Breast epithelium (tissue), 4 donors: ENCODE results near the gene CETP. TPM values are rescaled to one million over a fixed set of nuclear protein-coding genes. Genes with fewer than 3 reads are reported as not detected.

Experiments
- DNase-seq, 2 donors: peaks; one replicate each; pipeline ENCODE4 v3.0.0-alpha.2; 2019; ENCODE audit warnings: low spot score in 2 of 2
- H3K27ac ChIP-seq, 2 donors: fragments of 200-600 bp; sonication (generic) in 1 of 2; one replicate each; pipeline ENCODE4 v1.5.1; 2016 to 2019; ENCODE audit warnings: mild to moderate bottlenecking in 1 of 2
- H3K27me3 ChIP-seq, 2 donors: fragments of 200-600 bp; sonication (generic) in 1 of 2; one replicate each; pipeline versions ENCODE4 v1.5.1 to v1.6.0; 2017 to 2019; ENCODE audit warnings: control low read depth in 1 of 2, mild to moderate bottlenecking in 1 of 2
- H3K36me3 ChIP-seq: fragments of 200-600 bp; one replicate; pipeline ENCODE4 v1.5.1; 2019
- H3K4me1 ChIP-seq, 2 donors: fragments of 200-600 bp; sonication (generic); one replicate each; pipeline ENCODE4 v1.5.1; 2016 to 2019; ENCODE audit warnings: control low read depth in 1 of 2
- H3K4me3 ChIP-seq, 3 donors: fragments of 200-600 bp; sonication (generic); 1 replicate in 2 of 3; 2 replicates in 1 of 3; pipeline ENCODE4 v1.5.1; 2016 to 2019; ENCODE audit warnings: mild to moderate bottlenecking in 3 of 3, moderate library complexity in 2 of 3
- H3K9me3 ChIP-seq, 2 donors: fragments of 200-600 bp; sonication (generic) in 1 of 2; one replicate each; pipeline ENCODE4 v1.5.1; 2016 to 2019; ENCODE audit warnings: control low read depth in 1 of 2
- CTCF ChIP-seq, 3 donors: fragments of 450-650 bp; IDR thresholded peaks; one replicate each; pipeline ENCODE4 v1.5.1; 2016 to 2017; ENCODE audit warnings: antibody characterized with exemption in 3 of 3, mild to moderate bottlenecking in 3 of 3, moderate library complexity in 3 of 3
- POLR2A ChIP-seq: fragments of 450-650 bp; IDR thresholded peaks from one replicate; pipeline ENCODE4 v1.6.1; 2016; ENCODE audit warnings: antibody characterized with exemption, mild to moderate bottlenecking, moderate library complexity
- POLR2AphosphoS5 ChIP-seq, 3 donors: sonication (generic); formaldehyde crosslinking; IDR thresholded peaks; one replicate each; pipeline ENCODE4 v1.6.1; 2017; ENCODE audit warnings: antibody characterized with exemption in 3 of 3
- intact Hi-C: fragments of 100-400 bp; cut with DNase I; formaldehyde crosslinking; loops from one replicate; pipeline ENCODE4 v1.15.1; 2023; ENCODE audit warnings: low total_unique reads
- total RNA-seq, 3 donors: library from RNA; depleted of rRNA; stranded (reverse); fragments of >200 nt; gene quantifications; one replicate each; pipeline ENCODE4 v1.1.0, GENCODE V29; 2016

CETP gene
- total RNA-seq, 3 donors from 2014 or later: 0.44 to 0.80 (median 0.66) TPM

GRCh38 chr16:56960681-56961281, 969 bp upstream of the CETP start:
- TF ChIP-seq POLR2A: no peak
- TF ChIP-seq POLR2AphosphoS5 (IDR thresholded peaks at IDR 0.05): no peak
- TF ChIP-seq CTCF (IDR thresholded peaks at IDR 0.05): no peak
- Histone ChIP-seq H3K27ac (no peak overlapping the region), H3K27me3 (no peaks in the 10 kb centered on the region), H3K4me1 (no peaks in the 10 kb centered on the region), H3K36me3 (no peaks in the 10 kb centered on the region), H3K4me3 (no peak overlapping the region), H3K9me3 (no peaks in the 10 kb centered on the region)
- intact Hi-C loops: no loop called here
- DNase-seq: no peak

GRCh38 chr16:56961386-56961785, 364 bp upstream of the CETP start:
- H3K4me3 ChIP-seq: no peak overlapping the region
- no peaks in the 10 kb centered on the region for H3K9me3 ChIP-seq
- H3K27ac ChIP-seq: no peak overlapping the region
- DNase-seq: no peak
- H3K27me3 ChIP-seq: no peaks in the 10 kb centered on the region
- TF ChIP-seq CTCF (IDR thresholded peaks at IDR 0.05) (no peak), POLR2A (no peak), POLR2AphosphoS5 (IDR thresholded peaks at IDR 0.05) (no peak)
- no peaks in the 10 kb centered on the region for H3K4me1 ChIP-seq
- no peaks in the 10 kb centered on the region for H3K36me3 ChIP-seq
- intact Hi-C loops: no loop called here

GRCh38 chr16:56964243-56965148, 2.7 kb downstream of the CETP start:
- H3K27ac ChIP-seq: no peak overlapping the region
- TF ChIP-seq CTCF (IDR thresholded peaks at IDR 0.05) (peak; percentile 35 to 73 (median 54)), POLR2AphosphoS5 (IDR thresholded peaks at IDR 0.05) (peak in 1 of 3 donors; percentile 41), POLR2A (no peak)
- no peaks in the 10 kb centered on the region for H3K4me1 ChIP-seq
- no peaks in the 10 kb centered on the region for H3K27me3 ChIP-seq
- H3K4me3 ChIP-seq: no peak overlapping the region
- no peaks in the 10 kb centered on the region for H3K36me3 ChIP-seq
- intact Hi-C loops: no loop called here
- no peaks in the 10 kb centered on the region for H3K9me3 ChIP-seq
- DNase-seq: peak; percentile 35 to 78

DNA sequence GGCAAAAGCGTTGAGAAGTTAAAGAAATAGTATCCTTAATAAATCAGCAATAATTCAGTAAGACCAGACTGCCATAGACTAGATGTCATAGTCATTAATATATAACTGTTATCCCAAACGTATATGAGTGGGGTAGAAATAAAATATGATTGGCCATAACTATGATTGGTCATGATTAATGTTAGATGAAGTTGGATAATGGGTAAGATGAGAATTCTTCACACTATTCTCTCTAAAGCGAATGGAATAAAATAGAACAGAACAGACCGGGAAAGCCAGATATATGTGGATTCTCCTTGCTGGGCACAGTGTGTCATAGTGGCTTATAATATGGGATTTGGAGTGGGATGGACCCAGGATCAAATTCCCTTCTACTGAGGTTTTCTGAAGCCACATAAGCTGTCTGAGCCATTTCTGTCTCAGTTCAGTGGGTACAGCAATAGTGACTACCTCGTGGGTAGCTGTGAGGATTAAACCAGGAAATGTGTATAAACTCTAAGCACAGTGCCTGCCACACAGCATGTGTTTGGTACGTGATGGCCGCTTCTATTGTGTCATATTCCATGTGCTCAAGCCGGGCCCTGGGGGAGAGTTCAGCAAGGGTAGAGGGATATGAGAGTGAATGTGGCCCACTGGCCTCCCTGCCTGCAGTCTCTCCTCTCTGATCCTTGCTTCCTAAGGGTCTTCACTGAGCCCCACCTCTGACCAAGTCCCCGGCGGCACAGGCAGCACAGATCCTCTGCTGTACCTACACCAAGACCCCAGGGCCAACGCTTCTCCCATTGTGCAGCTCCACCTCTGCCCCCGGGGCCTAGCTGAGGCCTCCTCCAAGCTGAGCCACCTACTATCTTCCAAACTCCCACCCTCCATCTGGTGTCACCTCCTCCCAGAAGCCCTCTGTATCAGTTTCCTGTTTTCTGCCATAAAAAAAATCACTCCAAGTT, 3.7 kb downstream of the CETP start:
- H3K4me3 ChIP-seq: no peak overlapping the region
- peak overlapping the region in 1 of 2 donors; percentile 48 for H3K27ac ChIP-seq
- H3K36me3 ChIP-seq: no peaks in the 10 kb centered on the region
- H3K27me3 ChIP-seq: no peaks in the 10 kb centered on the region
- H3K9me3 ChIP-seq: no peaks in the 10 kb centered on the region
- no peak for DNase-seq
- H3K4me1 ChIP-seq: no peaks in the 10 kb centered on the region
- no peak for TF ChIP-seq CTCF (IDR thresholded peaks at IDR 0.05)
- TF ChIP-seq POLR2A: no peak
- TF ChIP-seq POLR2AphosphoS5 (IDR thresholded peaks at IDR 0.05): no peak
- intact Hi-C loops: no loop called here
